ENCODE results near the gene STX1B. TPM values are rescaled to one million over a fixed set of nuclear protein-coding genes. Genes with fewer than 3 reads are reported as not detected.
A peak's percentile ranks its signal among the peaks of the same experiment; 100 is the strongest.

STX1B gene
- under 1 TPM; 0.27 to 0.47 TPM for total RNA-seq
- 0.90 to 1.3 reads per million in 2 donors for total RNA-seq

DNA sequence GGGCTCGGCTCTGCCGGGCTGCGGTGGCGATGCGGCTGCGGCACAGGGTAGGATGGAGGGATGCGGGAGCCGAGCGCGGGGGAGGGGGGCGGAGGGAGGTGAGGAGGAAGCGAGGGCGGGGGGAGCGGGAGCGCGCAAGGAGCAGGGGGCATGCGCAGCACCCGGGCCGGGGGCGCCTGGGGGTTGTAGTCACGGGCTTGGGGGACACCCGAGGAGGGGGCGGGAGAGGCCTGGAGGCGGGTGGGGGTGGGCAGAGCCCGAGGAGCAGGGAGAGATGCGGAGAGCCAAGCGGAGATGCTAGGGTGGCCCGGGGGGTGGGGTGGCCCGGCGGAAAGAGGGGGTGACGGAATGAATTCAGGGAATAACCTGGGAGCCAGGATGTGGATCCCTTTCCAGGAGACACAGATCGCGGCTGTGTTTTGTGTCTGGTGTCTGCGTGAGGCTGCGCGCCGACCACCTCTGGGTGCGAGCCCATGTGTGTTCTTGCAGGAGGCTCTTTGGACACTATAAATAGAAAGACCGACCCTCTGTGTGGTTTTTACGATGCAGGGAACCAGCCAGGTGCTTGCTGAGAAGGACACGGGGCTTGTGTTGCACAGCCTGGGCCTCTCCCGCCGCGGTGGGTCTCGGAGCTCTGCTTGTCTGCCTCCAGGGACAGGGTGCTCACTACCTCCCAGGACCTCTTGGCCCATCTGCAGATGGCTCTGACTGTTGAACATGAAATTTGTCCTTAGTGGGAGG is at the start of gene STX1B:
TSS of gene STX1B (minus strand) at position 54 of the 741 bp plus-strand sequence. CDS start 242 bp downstream, outside the sequence.
- H3K9me3 ChIP-seq (ENCODE audit: control insufficient read depth, low read length, poor library complexity, severe bottlenecking) = no peaks in the 10 kb centered on the region
- ATAC-seq (peak; percentile 62), DNase-seq (peak in 2 of 3 donors; percentile 19 to 23)
- peak within 1 kb of the TSS; percentile 32 for H3K27ac Mint-ChIP-seq
- H3K4me3 Mint-ChIP-seq = peak within 1 kb of the TSS; percentile 81
- H3K27me3 Mint-ChIP-seq = peaks cover 42% of the 10 kb centered on the region
- peaks cover 4% of the 10 kb centered on the region for H3K36me3 Mint-ChIP-seq (ENCODE audit: low read depth)
- H3K4me1 Mint-ChIP-seq = peaks cover 16% of the 10 kb centered on the region

DNA sequence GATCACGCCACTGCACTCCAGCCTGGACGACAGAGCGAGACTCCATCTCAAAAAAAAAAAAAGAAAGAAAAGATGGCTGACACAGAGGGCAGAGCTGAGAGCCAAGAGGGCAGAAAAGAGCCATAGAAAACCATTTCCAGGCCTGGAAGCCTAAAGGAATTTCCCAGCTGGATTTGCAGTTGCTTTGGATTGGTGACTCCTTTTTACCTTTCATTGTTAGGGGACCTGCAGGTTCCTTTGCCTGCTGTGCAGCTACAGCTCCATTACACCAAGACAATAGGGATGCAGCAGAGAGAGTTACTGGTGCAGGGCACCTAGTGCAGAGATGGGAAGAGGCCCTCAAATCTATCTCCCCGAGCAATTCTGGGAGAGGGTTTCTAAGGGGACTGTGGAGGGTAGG is 45.2 kb upstream of the STX1B start:
- Mint-ChIP-seq H3K36me3 (ENCODE audit: low read depth) (no peaks in the 10 kb centered on the region), H3K4me3 (no peak overlapping the region), H3K4me1 (peaks cover 2% of the 10 kb centered on the region), H3K27me3 (peaks cover 5% of the 10 kb centered on the region), H3K27ac (no peak overlapping the region)
- DNase-seq = no peak
- H3K9me3 ChIP-seq (ENCODE audit: control insufficient read depth, low read length, poor library complexity, severe bottlenecking) = no peaks in the 10 kb centered on the region
- ATAC-seq = no peak

DNA sequence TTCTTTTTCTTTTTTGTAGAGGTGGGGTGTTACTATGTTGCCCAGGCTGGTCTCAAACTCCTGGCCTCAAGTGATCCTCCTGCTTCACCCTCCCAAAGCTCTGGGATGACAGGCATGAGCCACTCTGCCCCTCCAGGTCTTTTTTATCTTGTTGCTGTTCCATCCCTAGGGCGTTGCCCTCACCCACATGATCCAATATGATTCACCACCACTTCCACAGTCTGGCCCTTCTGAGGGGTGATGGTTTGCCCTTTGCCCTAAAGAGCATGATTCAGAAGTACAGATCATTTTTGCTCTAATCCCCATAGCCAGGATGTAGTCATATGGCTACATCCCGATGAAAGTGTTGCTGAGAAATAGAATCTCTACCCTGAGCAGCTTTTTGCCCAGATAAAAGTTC is 41.7 kb upstream of the STX1B start:
- H3K9me3 ChIP-seq (ENCODE audit: control insufficient read depth, low read length, poor library complexity, severe bottlenecking) = no peaks in the 10 kb centered on the region
- Mint-ChIP-seq H3K27me3 (peaks cover 5% of the 10 kb centered on the region), H3K4me1 (peaks cover 5% of the 10 kb centered on the region), H3K4me3 (no peak overlapping the region), H3K36me3 (ENCODE audit: low read depth) (peaks cover 2% of the 10 kb centered on the region), H3K27ac (peak overlapping the region; percentile 43)
- ATAC-seq (peak; percentile 28), DNase-seq (no peak)

DNA sequence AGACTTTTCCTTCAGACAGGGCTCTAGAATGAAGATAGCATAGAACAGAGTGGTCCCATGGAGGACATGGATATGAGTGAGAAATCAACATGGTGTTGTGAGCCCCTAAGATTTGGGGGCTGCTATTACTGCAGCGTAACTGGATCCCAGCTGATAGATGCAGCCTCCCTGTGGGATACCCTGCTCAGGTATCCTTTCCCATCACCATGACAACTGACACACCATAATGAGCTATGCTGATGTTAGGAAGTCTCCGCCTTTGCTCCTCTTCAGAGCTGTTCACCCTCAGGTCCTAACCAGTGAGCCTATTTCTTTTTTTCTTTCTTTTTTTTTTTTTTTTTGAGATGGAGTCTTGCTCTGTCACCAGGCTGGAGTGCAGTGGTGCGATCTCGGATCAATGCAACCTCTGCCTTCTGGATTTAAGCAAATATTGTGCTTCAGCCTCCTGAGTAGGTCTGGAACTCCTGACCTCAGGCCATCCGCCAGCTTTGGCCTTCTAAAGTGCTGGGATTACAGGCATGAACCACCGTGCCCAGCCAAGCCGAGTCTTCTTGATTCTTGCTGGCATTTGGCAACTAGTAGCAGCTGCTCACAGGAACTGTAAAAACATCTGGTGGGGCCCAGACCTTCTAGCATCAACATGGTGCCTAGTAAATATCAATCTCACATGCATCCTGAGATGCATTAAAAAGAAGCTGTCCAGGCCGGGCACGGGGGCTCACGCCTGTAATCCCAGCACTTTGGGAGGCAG is 40.0 kb upstream of the STX1B start:
- Mint-ChIP-seq H3K27ac (no peak overlapping the region), H3K4me1 (peaks cover 8% of the 10 kb centered on the region), H3K4me3 (no peak overlapping the region), H3K36me3 (ENCODE audit: low read depth) (peaks cover 2% of the 10 kb centered on the region), H3K27me3 (peaks cover 5% of the 10 kb centered on the region)
- ATAC-seq (no peak), DNase-seq (no peak)
- no peaks in the 10 kb centered on the region for H3K9me3 ChIP-seq (ENCODE audit: control insufficient read depth, low read length, poor library complexity, severe bottlenecking)

DNA sequence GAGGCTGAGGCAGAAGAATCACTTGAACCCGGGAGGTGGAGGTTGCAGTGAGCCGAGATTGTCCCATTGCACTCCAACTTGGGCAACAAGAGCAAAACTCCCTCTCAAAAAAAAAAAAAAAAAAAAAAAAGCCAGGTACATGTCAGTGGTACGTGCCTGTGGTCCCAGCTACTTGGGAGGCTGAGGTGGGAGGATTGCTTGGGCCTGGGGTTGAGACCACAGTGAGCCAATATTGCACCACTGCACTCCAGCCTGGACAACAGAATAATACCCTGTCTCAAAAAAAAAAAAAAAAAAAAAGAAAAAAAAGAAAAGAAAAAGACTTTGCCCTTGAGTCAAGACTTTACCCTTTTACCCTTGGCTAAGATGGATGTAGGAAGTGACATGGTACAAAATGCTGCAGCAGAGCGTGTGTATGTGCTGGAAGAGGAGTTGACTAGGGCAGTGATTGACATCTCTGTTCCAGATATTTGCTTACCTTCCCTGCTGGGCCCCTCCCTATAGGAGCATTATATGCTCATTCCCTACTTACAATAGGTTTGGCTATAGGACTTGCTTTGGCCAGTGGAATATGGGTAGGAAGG is 33.6 kb upstream of the STX1B start:
- DNase-seq (no peak), ATAC-seq (no peak)
- Mint-ChIP-seq H3K27me3 (no peaks in the 10 kb centered on the region), H3K4me1 (peaks cover 3% of the 10 kb centered on the region), H3K27ac (no peak overlapping the region), H3K4me3 (no peak overlapping the region), H3K36me3 (ENCODE audit: low read depth) (peaks cover 3% of the 10 kb centered on the region)
- no peaks in the 10 kb centered on the region for H3K9me3 ChIP-seq (ENCODE audit: control insufficient read depth, low read length, poor library complexity, severe bottlenecking)

DNA sequence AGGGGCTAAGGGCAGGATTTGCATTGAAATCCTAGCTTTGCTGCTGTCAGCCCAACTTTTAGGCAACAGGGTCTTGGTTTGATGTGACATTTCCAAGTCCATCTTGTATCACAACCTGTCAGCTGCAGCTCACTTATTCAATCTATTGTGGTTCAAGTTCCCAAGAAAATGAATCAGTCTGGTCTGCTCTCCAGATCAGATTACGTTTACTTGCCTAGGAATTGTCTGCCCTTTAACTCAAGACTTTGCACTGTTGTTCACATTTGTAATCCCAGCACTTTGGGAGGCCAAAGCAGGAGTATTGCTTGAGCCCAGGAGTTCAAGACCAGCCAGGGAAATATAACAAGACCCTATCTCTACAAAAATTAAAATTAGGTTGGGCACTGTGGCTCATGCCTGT is 32.9 kb upstream of the STX1B start:
- Mint-ChIP-seq H3K27ac (no peak overlapping the region), H3K4me1 (peaks cover 3% of the 10 kb centered on the region), H3K36me3 (ENCODE audit: low read depth) (peaks cover 3% of the 10 kb centered on the region), H3K27me3 (no peaks in the 10 kb centered on the region), H3K4me3 (no peak overlapping the region)
- no peaks in the 10 kb centered on the region for H3K9me3 ChIP-seq (ENCODE audit: control insufficient read depth, low read length, poor library complexity, severe bottlenecking)
- DNase-seq = no peak
- ATAC-seq = no peak

DNA sequence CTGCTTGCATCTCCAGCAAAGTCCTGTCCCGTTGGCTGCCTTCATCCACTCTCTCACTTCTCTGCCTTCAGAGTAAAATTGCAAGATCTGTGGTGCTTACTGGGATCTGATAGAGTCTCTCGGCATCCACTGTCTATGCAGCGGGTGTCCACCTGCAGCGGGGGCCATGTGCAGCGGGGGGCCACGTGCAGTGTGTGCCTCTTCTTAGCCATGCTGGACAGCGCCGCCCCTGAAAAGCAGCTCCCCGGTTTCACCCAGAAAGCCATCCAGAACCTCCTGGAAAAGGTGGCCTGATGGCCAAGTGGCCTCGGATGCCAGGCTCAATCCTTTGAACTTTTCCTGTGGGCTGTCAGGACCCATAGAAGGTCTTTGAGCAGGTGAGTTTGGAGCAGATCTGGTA is 32.4 kb upstream of the STX1B start:
- peaks cover 3% of the 10 kb centered on the region for H3K36me3 Mint-ChIP-seq (ENCODE audit: low read depth)
- peaks cover 3% of the 10 kb centered on the region for H3K4me1 Mint-ChIP-seq
- H3K27ac Mint-ChIP-seq = no peak overlapping the region
- no peak for DNase-seq
- H3K9me3 ChIP-seq (ENCODE audit: control insufficient read depth, low read length, poor library complexity, severe bottlenecking) = no peaks in the 10 kb centered on the region
- no peak overlapping the region for H3K4me3 Mint-ChIP-seq
- ATAC-seq = no peak
- H3K27me3 Mint-ChIP-seq = no peaks in the 10 kb centered on the region

DNA sequence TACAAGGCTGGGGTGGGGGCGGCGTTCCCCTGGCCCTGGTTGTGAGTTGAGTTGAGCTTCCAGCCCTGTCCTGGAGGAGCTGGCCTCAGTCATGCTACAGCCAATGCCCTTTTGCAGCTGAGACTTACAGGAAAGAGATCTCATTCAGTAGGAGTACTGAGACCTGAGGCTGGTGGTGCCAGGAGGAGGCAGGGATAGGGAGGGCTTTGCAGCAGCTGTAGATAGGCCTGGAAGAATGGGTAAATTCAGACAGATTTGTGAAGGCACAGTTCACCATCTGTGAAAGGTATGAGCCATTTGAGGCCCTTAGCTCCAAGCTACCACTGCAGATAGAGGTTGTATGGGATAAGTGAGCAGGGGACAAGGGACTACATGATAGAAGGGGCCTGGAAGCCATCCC is 28.6 kb upstream of the STX1B start:
- ATAC-seq (no peak), DNase-seq (no peak)
- Mint-ChIP-seq H3K27ac (no peak overlapping the region), H3K4me1 (peaks cover 10% of the 10 kb centered on the region), H3K4me3 (no peak overlapping the region), H3K27me3 (no peaks in the 10 kb centered on the region), H3K36me3 (ENCODE audit: low read depth) (peaks cover 3% of the 10 kb centered on the region)
- H3K9me3 ChIP-seq (ENCODE audit: control insufficient read depth, low read length, poor library complexity, severe bottlenecking) = no peaks in the 10 kb centered on the region

DNA sequence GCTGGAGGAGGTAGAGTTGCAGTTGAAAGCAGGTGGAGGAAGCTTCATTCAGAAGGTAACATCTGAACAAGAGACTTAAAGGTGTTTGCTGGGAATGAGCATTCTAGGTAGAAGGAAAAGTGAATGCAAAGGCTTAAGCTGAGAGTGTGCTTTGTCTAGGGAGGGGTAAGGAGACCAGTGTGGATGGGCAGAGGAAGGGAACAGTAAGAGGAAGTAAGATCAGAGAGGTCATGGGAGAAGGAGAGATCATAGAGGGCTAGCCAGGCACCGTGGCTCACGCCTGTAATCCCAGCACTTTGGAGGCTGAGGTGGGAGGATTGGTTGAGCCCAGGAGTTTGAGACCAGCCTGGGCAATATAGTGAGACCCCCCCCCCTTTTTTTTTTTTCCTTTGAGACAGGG is 26.3 kb upstream of the STX1B start:
- H3K27ac Mint-ChIP-seq = peak overlapping the region; percentile 37
- H3K4me1 Mint-ChIP-seq = peaks cover 13% of the 10 kb centered on the region
- H3K9me3 ChIP-seq (ENCODE audit: control insufficient read depth, low read length, poor library complexity, severe bottlenecking) = no peaks in the 10 kb centered on the region
- H3K36me3 Mint-ChIP-seq (ENCODE audit: low read depth) = peaks cover 7% of the 10 kb centered on the region
- ATAC-seq (no peak), DNase-seq (no peak)
- H3K27me3 Mint-ChIP-seq = no peaks in the 10 kb centered on the region
- H3K4me3 Mint-ChIP-seq = no peak overlapping the region

DNA sequence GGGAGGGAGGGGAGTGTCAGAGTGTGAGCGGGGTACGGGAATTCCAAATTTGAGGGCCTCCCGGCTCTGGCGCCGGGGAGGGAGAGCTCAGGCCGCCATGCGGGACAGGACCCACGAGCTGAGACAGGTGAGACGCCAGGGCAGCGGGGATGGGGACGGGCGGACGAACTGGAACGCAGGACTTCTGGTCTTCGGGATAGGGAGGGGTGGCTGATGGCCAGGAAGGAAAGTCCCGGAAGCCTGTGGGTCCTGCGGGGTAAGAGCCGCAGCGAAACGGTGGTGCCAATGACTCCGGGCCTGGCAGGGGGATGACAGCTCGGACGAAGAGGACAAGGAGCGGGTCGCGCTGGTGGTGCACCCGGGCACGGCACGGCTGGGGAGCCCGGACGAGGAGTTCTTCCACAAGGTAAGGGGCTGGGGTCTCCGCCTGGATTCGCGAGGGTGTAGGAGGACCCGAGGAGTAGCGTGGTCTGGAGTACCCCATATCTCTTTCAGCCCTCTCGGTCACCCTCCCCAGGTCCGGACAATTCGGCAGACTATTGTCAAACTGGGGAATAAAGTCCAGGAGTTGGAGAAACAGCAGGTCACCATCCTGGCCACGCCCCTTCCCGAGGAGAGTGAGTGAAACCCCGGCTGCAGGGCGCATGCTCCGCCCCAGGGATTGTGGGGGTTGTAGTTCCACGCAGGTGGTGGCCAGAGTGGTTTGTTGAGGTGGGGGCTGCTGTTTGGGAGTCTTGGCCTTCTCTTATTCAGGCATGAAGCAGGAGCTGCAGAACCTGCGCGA is 23.5 kb upstream of the STX1B start:
- H3K27me3 Mint-ChIP-seq = no peaks in the 10 kb centered on the region
- H3K4me1 Mint-ChIP-seq = peaks cover 13% of the 10 kb centered on the region
- peak overlapping the region; percentile 89 for H3K27ac Mint-ChIP-seq
- H3K4me3 Mint-ChIP-seq = peak overlapping the region; percentile 99
- no peaks in the 10 kb centered on the region for H3K9me3 ChIP-seq (ENCODE audit: control insufficient read depth, low read length, poor library complexity, severe bottlenecking)
- DNase-seq = peak; percentile 76 to 78 (median 77)
- ATAC-seq = peak; percentile 47
- peaks cover 4% of the 10 kb centered on the region for H3K36me3 Mint-ChIP-seq (ENCODE audit: low read depth)

DNA sequence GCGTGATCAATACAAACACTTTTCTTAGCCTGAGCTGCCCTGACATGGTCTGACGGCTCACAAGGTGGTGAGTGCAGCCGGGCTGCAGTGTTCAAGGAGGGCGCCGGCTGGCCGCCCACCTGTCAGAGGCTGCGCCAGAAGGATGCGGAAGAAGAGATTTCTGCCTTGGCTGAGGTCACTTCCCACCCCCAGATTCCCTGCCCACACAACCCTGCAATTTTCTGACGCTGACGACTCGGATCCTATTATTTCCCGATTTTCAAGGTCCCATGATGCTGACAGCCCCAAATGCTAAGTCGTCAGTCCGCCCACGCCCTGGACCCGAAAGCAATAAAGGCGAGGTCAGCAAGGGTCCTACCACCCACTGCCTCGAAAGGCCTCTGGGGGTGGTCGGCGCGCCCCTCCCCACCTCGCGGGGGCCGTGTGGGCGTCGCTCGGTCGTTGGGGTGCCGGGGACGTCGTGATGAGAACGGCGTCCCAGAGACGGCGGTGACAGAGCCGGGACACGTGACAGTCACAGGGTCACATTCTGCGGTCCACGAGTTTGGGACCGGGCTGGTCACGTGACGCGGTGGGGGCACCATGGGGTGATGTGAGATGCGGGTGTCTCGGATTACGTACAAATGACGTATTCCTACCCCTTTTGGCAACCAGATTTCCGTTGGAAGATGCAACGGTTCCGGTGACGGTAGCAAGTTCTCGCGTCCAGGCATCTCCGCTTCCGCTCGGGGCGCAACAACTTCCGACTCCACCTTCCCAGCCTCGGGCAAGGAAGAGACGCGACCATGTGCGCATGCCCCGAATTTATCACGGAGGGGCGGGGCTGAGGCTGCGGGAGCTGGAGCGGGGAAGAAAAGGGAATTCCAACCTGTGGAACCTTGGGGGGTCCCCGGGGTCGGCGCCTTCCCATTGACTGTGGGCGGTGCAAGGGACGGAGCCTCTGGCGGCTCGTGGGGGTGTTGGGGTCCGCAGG is 22.6 kb upstream of the STX1B start, which contains the start of gene STX4:
TSS of gene STX4 (plus strand) at position 823 of the 973 bp plus-strand sequence. CDS start 248 bp downstream, outside the sequence.
- H3K36me3 Mint-ChIP-seq (ENCODE audit: low read depth) = peaks cover 4% of the 10 kb centered on the region
- peaks cover 13% of the 10 kb centered on the region for H3K4me1 Mint-ChIP-seq
- no peaks in the 10 kb centered on the region for H3K27me3 Mint-ChIP-seq
- H3K27ac Mint-ChIP-seq = peak within 1 kb of the TSS; percentile 89
- no peaks in the 10 kb centered on the region for H3K9me3 ChIP-seq (ENCODE audit: control insufficient read depth, low read length, poor library complexity, severe bottlenecking)
- peak; percentile 85 for ATAC-seq
- peak; percentile 95 to 97 (median 97) for DNase-seq
- H3K4me3 Mint-ChIP-seq = peak within 1 kb of the TSS; percentile 99

DNA sequence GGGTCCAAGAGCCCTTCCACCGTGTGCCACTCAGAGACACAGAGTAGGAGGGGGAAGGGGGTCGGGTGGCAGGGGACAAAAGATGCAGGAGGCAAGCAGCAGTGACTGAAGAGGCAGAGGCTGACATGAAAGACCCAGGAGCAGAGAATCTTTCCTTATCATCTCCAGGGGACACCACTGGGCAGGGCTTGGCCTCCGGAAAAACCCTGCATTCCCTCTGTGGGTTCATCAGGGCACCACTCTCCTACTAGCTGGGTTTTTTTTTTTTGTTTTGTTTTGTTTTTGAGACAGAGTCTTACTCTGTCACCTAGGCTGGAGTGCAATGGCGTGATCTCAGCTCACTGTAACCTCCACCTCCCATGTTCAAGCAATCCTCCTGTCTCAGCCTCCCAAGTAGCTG is 20.8 kb upstream of the STX1B start:
- H3K27ac Mint-ChIP-seq = no peak overlapping the region
- no peak overlapping the region for H3K4me3 Mint-ChIP-seq

More for the DNA sequence above, 20.8 kb upstream of the STX1B start:
- Mint-ChIP-seq H3K4me1 (peaks cover 10% of the 10 kb centered on the region), H3K36me3 (ENCODE audit: low read depth) (peaks cover 4% of the 10 kb centered on the region), H3K27me3 (no peaks in the 10 kb centered on the region)
- DNase-seq (no peak), ATAC-seq (no peak)
- no peaks in the 10 kb centered on the region for H3K9me3 ChIP-seq (ENCODE audit: control insufficient read depth, low read length, poor library complexity, severe bottlenecking)
